Lung (tissue), 12 donors: Measurements from ENCODE around the gene ITFG2. TPM values are rescaled to one million over a fixed set of nuclear protein-coding genes. Genes with fewer than 3 reads are reported as not detected.

Source experiments
- ATAC-seq: fragments of 200-7000 bp; cut with Tn5 transposase; one replicate; pipeline ENCODE4 v1.9.1; 2020; ENCODE audit warnings: moderate number of reproducible peaks; ENCODE audit not compliant: insufficient read depth, low FRiP score
- DNase-seq, 3 donors: peaks; one replicate each; pipeline ENCODE4 v3.0.0-alpha.2; 2013 to 2017
- H3K27ac ChIP-seq, 2 donors: one replicate each; pipeline ENCODE4 v1.5.1; 2013; ENCODE audit warnings: mild to moderate bottlenecking in 2 of 2, moderate library complexity in 2 of 2, control low read depth in 1 of 2, inconsistent platforms in 1 of 2, low read depth in 1 of 2, low read length in 1 of 2
- H3K27me3 ChIP-seq, 3 donors: one replicate each; pipeline ENCODE4 v1.5.1; 2013; ENCODE audit warnings: low read length in 2 of 3; ENCODE audit not compliant: control insufficient read depth in 3 of 3, insufficient read depth in 3 of 3
- H3K36me3 ChIP-seq, 4 donors: one replicate each; pipeline ENCODE4 v1.5.1; 2013; ENCODE audit warnings: low read length in 4 of 4, mild to moderate bottlenecking in 1 of 4, moderate library complexity in 1 of 4; ENCODE audit not compliant: control insufficient read depth in 4 of 4, insufficient read depth in 4 of 4
- H3K4me1 ChIP-seq, 5 donors: one replicate each; pipeline ENCODE4 v1.5.1; 2013; ENCODE audit warnings: low read length in 5 of 5, mild to moderate bottlenecking in 2 of 5, moderate library complexity in 1 of 5; ENCODE audit not compliant: control insufficient read depth in 5 of 5, insufficient read depth in 5 of 5
- H3K4me3 ChIP-seq: one replicate; pipeline ENCODE4 v1.5.1; 2013; ENCODE audit warnings: mild to moderate bottlenecking, control low read depth, moderate library complexity
- H3K9ac ChIP-seq, 2 donors: one replicate each; pipeline ENCODE4 v1.5.1; 2013; ENCODE audit warnings: low read length in 2 of 2, control low read depth in 1 of 2; ENCODE audit not compliant: insufficient read depth in 1 of 2
- H3K9me3 ChIP-seq, 4 donors: one replicate each; pipeline ENCODE4 v1.5.1; 2013; ENCODE audit warnings: low read length in 3 of 4, mild to moderate bottlenecking in 1 of 4, moderate library complexity in 1 of 4; ENCODE audit not compliant: control insufficient read depth in 4 of 4, insufficient read depth in 3 of 4
- CTCF ChIP-seq: IDR thresholded peaks from 2 replicates; pipeline ENCODE4 v1.5.1; 2012; ENCODE audit warnings: mild to moderate bottlenecking; ENCODE audit errors: control extremely low read depth, extremely low read depth
- WGBS, 2 donors: extraction: QIAGEN DNeasy Blood & Tissue Kit; methylation state at CpG; one replicate each; pipeline ENCODE4 v1.1.7; 2013; 5-methylcytosine and 5-hydroxymethylcytosine counted together
- polyA plus RNA-seq, 2 donors: library from polyadenylated mRNA; stranded (reverse); fragments of 200-250 nt; gene quantifications; one replicate each; pipeline ENCODE4 v1.2.1, GENCODE V29; 2013
- total RNA-seq, 2 donors: library from RNA; depleted of rRNA in 1 of 2; stranded (reverse); fragments of >200 nt in 1 of 2; gene quantifications; one replicate each; pipeline ENCODE4 v1.2.1, GENCODE V29; 2014 to 2021
- donor health status: control.
- donor health status: control.
- donor health status: Bipolar disorder and iron deficiency.
- donor health status: healthy.
- donor health status: DM: yes; HTN: yes; CAD: no.

ITFG2 gene
- total and polyA plus RNA-seq, 4 donors, result 22.6 to 43.0 (median 32.7) TPM

GRCh38 chr12:2772370-2772769 lies 40.1 kb upstream of the ITFG2 start:
- ATAC-seq (no peak), DNase-seq (no peak)
- H3K9ac ChIP-seq, result no peak overlapping the region
- no peaks in the 10 kb centered on the region for H3K9me3 ChIP-seq
- no peak for TF ChIP-seq CTCF
- WGBS, 2 donors, result 72 to 86% methylated on average over 4 of the region's 4 CpGs
- peaks cover 0 to 3% (median 0%) of the 10 kb centered on the region in 3 donors for H3K27me3 ChIP-seq
- no peaks in the 10 kb centered on the region for H3K4me1 ChIP-seq
- no peaks in the 10 kb centered on the region for H3K36me3 ChIP-seq
- no peak overlapping the region for H3K27ac ChIP-seq
- no peak overlapping the region for H3K4me3 ChIP-seq

DNA sequence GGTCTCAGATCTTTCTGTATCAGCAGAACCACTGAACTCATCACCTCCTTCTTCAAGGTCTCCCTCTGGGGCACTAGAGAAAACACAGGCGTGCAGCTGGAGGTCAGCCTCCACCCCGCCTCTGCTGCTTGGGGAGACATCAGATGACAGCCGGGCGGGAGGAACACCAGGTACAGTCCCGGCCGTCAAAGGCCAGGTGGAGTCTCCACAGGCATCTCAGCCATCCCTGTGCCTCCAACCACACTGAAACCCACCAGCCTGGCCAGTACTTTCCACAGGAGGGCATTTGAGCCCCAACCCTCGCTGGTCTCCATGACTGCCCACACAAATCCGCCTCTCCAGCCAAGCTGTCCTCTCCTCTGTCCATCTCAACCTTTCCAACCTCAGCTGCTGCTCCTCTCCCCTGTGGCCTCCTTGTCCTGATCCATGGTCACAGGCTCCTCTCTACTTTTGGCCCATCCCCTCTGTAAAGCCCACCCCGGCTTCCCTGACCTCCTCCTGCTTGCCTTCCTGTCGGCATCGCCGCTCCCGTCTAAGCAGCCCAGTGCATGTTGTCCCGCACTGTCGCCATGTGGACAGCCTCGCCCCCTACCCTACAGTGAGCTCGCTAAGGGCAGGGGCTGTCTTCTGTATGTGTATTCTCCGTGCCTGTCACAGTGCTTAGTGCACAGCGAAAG lies 39.1 kb upstream of the ITFG2 start:
- no peak for TF ChIP-seq CTCF
- no peak for ATAC-seq
- Histone ChIP-seq H3K27me3 (peaks cover 0 to 5% (median 0%) of the 10 kb centered on the region in 3 donors), H3K9ac (no peak overlapping the region), H3K9me3 (no peaks in the 10 kb centered on the region), H3K4me3 (no peak overlapping the region), H3K27ac (no peak overlapping the region), H3K36me3 (no peaks in the 10 kb centered on the region), H3K4me1 (no peaks in the 10 kb centered on the region)
- no peak for DNase-seq
- 82 to 88% methylated on average over 19 of the region's 19 CpGs for WGBS, 2 donors

GRCh38 chr12:2775431-2775830 lies 37.0 kb upstream of the ITFG2 start:
- Histone ChIP-seq H3K27me3 (peaks cover 0 to 11% (median 0%) of the 10 kb centered on the region in 3 donors), H3K27ac (no peak overlapping the region), H3K4me3 (no peak overlapping the region), H3K36me3 (no peaks in the 10 kb centered on the region), H3K9ac (no peak overlapping the region), H3K9me3 (no peaks in the 10 kb centered on the region), H3K4me1 (no peaks in the 10 kb centered on the region)
- 82 to 85% methylated on average over 8 of the region's 8 CpGs for WGBS, 2 donors
- ATAC-seq (no peak), DNase-seq (no peak)
- no peak for TF ChIP-seq CTCF
